Fibroblast of upper back skin (primary cell): ENCODE data around the gene MMP20.
A peak's percentile ranks its signal among the peaks of the same experiment; 100 is the strongest.

Source experiments
- DNase-seq: peaks from one replicate; pipeline ENCODE4 v3.0.0-alpha.2; 2013

The MMP20 gene

GRCh38 chr11:102620818-102621561 is 4.1 kb downstream of the MMP20 start:
- DNase-seq = peak; percentile 13

GRCh38 chr11:102620179-102620578 is 5.0 kb downstream of the MMP20 start:
- DNase-seq = no peak

- DNase-seq = no peak
Measured at GRCh38 chr11:102617466-102618008, 7.6 kb downstream of the MMP20 start.

- no peak for DNase-seq
Measured at GRCh38 chr11:102615894-102616432, 9.2 kb downstream of the MMP20 start.

- DNase-seq = no peak
Measured at GRCh38 chr11:102615077-102615893, 9.8 kb downstream of the MMP20 start.

- no peak for DNase-seq
Measured at GRCh38 chr11:102614485-102614884, 10.6 kb downstream of the MMP20 start.

- DNase-seq = no peak
Measured at GRCh38 chr11:102614031-102614430, 11.1 kb downstream of the MMP20 start.

GRCh38 chr11:102613450-102613849 is 11.7 kb downstream of the MMP20 start:
- no peak for DNase-seq

GRCh38 chr11:102611291-102611690 is 13.8 kb downstream of the MMP20 start:
- DNase-seq = no peak

GRCh38 chr11:102610200-102610599 is 14.9 kb downstream of the MMP20 start:
- DNase-seq = no peak

- DNase-seq = peak; percentile 23
Measured at GRCh38 chr11:102608699-102609098, 16.4 kb downstream of the MMP20 start.

- DNase-seq = no peak
Measured at GRCh38 chr11:102604875-102605274, 20.3 kb downstream of the MMP20 start.

- DNase-seq = no peak
Measured at GRCh38 chr11:102604011-102604410, 21.1 kb downstream of the MMP20 start.

- DNase-seq = no peak
Measured at GRCh38 chr11:102603576-102603975, 21.6 kb downstream of the MMP20 start.

- DNase-seq = peak; percentile 63
Measured at GRCh38 chr11:102603091-102603490, 22.0 kb downstream of the MMP20 start.

GRCh38 chr11:102600666-102601065 is 24.5 kb downstream of the MMP20 start:
- no peak for DNase-seq

GRCh38 chr11:102599642-102600261 is 25.4 kb downstream of the MMP20 start:
- peak; percentile 89 for DNase-seq

GRCh38 chr11:102598272-102598671 is 26.9 kb downstream of the MMP20 start:
- DNase-seq = no peak

GRCh38 chr11:102596578-102596977 is 28.6 kb downstream of the MMP20 start:
- no peak for DNase-seq

- peak; percentile 23 for DNase-seq
Measured at GRCh38 chr11:102592634-102593581, 32.2 kb downstream of the MMP20 start.

GRCh38 chr11:102592131-102592530 is 33.0 kb downstream of the MMP20 start:
- no peak for DNase-seq

GRCh38 chr11:102591160-102591718 is 33.9 kb downstream of the MMP20 start:
- no peak for DNase-seq
